HL-60 (cell line): ENCODE data around the gene SEMA4G.

Source experiments
- POLR2AphosphoS5 ChIP-seq: IDR thresholded peaks from 2 replicates; pipeline ENCODE4 v1.6.1; 2012; ENCODE audit warnings: low read depth
- TF ChIP-seq, protein P1 (sequence below): IDR thresholded peaks from one replicate; pipeline ENCODE4 v1.5.1; 2011; ENCODE audit warnings: low read length, control low read depth, inconsistent platforms; ENCODE audit not compliant: insufficient read depth

DNA sequence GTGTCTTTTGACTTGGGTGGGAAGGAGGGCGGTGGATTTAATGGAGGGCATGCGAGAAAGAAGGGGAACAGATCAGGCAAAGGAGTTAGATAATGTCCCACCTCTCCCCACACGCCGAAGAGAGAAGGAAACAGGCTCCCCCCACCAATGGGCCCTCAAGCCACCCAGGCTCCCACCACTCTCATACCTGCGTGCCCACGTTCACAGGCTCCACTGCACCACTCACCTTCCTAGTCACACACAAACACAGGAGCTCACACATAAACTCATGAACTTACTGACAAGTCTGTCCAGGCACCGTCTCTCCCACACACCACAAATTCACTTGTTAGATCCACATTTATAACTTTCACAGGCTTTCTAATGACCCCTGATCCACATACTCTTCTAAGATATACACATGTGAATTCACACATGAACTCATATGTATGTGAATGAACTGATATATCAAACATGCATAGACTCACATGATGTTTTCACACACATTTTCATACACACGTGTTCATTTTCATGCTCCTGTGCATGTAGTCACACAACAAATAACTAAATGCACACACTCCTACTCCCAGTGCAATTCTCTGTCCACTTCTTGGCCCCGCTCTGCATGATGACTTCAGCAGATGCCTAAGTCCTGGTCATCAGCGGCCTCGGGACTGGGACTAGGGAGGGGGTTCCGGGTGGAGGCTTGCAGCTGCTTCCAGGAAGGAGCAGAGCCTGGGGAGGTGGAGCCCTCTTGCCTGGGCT, 31.8 kb downstream of the SEMA4G start:
- TF ChIP-seq, protein P1, sequence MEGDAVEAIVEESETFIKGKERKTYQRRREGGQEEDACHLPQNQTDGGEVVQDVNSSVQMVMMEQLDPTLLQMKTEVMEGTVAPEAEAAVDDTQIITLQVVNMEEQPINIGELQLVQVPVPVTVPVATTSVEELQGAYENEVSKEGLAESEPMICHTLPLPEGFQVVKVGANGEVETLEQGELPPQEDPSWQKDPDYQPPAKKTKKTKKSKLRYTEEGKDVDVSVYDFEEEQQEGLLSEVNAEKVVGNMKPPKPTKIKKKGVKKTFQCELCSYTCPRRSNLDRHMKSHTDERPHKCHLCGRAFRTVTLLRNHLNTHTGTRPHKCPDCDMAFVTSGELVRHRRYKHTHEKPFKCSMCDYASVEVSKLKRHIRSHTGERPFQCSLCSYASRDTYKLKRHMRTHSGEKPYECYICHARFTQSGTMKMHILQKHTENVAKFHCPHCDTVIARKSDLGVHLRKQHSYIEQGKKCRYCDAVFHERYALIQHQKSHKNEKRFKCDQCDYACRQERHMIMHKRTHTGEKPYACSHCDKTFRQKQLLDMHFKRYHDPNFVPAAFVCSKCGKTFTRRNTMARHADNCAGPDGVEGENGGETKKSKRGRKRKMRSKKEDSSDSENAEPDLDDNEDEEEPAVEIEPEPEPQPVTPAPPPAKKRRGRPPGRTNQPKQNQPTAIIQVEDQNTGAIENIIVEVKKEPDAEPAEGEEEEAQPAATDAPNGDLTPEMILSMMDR: no peak
- TF ChIP-seq POLR2AphosphoS5: no peak
